Heart left ventricle (tissue), 11 donors: ENCODE data around the gene ZNRF2. TPM values are rescaled to one million over a fixed set of nuclear protein-coding genes. Genes with fewer than 3 reads are reported as not detected.

ENCODE experiments used
- microRNA counts, 2 donors: library from miRNA; unstranded; fragments of <30 nt; microRNA quantifications; one replicate each; lab custom pipeline; 2016
- microRNA-seq, 4 donors: library from miRNA; unstranded; fragments of <30 nt; microRNA quantifications; one replicate each; pipeline versions ENCODE4 to v1.2.0, GENCODE V29; 2017 to 2020
- polyA plus RNA-seq, 2 donors: library from polyadenylated mRNA; stranded (reverse); fragments of 200-250 nt; gene quantifications; one replicate each; pipeline ENCODE4 v1.2.3, GENCODE V29; 2013
- total RNA-seq, 9 donors: library from RNA; depleted of rRNA in 2 of 9; stranded (reverse); fragments of >200 nt in 2 of 9; fragmentation: NEBNext Ultra II Directional in 3 of 9; extraction: Animal tissue kit (Norgen Biotek cat#: 25700) in 3 of 9; gene quantifications; one replicate each; pipeline versions ENCODE4 v1.1.0 to v1.2.4, GENCODE V29; 2016 to 2023
- donor health status: ischemic (EF 13 %, LVEDD 7.1; RV severe dilation, severe dysfunction).
- donor health status: healthy with polysubstance abuse.
- donor health status: DM: no; HTN: yes; CAD: no.
- donor health status: DM: no; HTN: no; CAD: no.
- donor health status: ischemic (EF 25% LVEDD 5.7; RV mildly dilated, moderate dysfunction).
- donor health status: healthy.
- donor health status: DM: yes; HTN: yes; CAD: no.
- donor health status: PGD.
- donor health status: nonischemic (EF 23%, LVEDD 6.1; RV moderate dilation, normal function).

Gene ZNRF2
- total and polyA plus RNA-seq, 11 donors: 2.7 to 15.2 (median 10.4) TPM

MicroRNAs encoded within 50 kb of the gene (microRNA counts, 767-probe panel; counts per million panel counts)
- microRNA hsa-miR-550a-5p (lab: Ali Mortazavi, UCI) (1,530 to 1,799 counts per million in 2 donors), microRNA hsa-miR-550b-3p (lab: Ali Mortazavi, UCI) (0 to 71.6 counts per million in 2 donors)

Small RNAs within 50 kb of the gene (microRNA-seq; reads per million reads assigned to microRNA genes)
- gene MIR550A1 (0 reads per million in 4 donors), gene MIR550B1 (0 reads per million in 4 donors)

Other genes starting within 250 kb of the ZNRF2 start
- 10 to 100 TPM; 16.7 to 45.2 (median 21.6) TPM for gene MTURN, start 149.6 kb upstream of the ZNRF2 start, total RNA-seq
- gene MTURN, start 149.6 kb upstream of the ZNRF2 start, polyA plus RNA-seq: 10 to 100 TPM in 1 of 2 donors, 1 to 10 TPM in 1; 7.7 to 11.1 TPM
- 10 to 100 TPM in 3 of 9 donors, 1 to 10 TPM in 6; 5.3 to 28.8 (median 9.0) TPM for gene NOD1, start 194.2 kb downstream of the ZNRF2 start, total RNA-seq
- gene NOD1, start 194.2 kb downstream of the ZNRF2 start, polyA plus RNA-seq: 10 to 100 TPM in 1 of 2 donors, 1 to 10 TPM in 1; 7.5 to 11.2 TPM
- 10 to 100 TPM; 14.1 to 23.6 (median 17.8) TPM for gene GGCT, start 220.2 kb downstream of the ZNRF2 start, total RNA-seq
- 10 to 100 TPM; 33.2 to 54.3 TPM for gene GGCT, start 220.2 kb downstream of the ZNRF2 start, polyA plus RNA-seq